Osteoblast (primary cell): ENCODE data around the gene OTOA. TPM values are rescaled to one million over a fixed set of nuclear protein-coding genes. Genes with fewer than 3 reads are reported as not detected.
"Not testable (repeated sequence)": the region's sequence is repeated elsewhere in the genome, so short reads cannot be mapped to it uniquely, and the experiment has no call there.

Experiments used
- DNase-seq: peaks from one replicate; pipeline ENCODE4 v3.0.0; 2011; ENCODE audit warnings: low spot score, mixed read lengths; ENCODE audit not compliant: insufficient read length; ENCODE audit errors: missing footprints
- H2AFZ ChIP-seq: 2 replicates; pipeline ENCODE4 v1.6.0; 2011; ENCODE audit warnings: mild to moderate bottlenecking, low read length
- H3K27ac ChIP-seq: 2 replicates; pipeline ENCODE4 v1.5.1; 2011; ENCODE audit warnings: mild to moderate bottlenecking, low read depth, low read length, moderate library complexity
- H3K27me3 ChIP-seq: 2 replicates; pipeline ENCODE4 v1.6.0; 2012; ENCODE audit warnings: mild to moderate bottlenecking, control low read depth, inconsistent platforms, low read length, moderate library complexity; ENCODE audit not compliant: insufficient read depth
- H3K36me3 ChIP-seq: 2 replicates; pipeline ENCODE4 v1.5.1; 2011; ENCODE audit warnings: mild to moderate bottlenecking, low read length, control low read depth, moderate library complexity; ENCODE audit not compliant: insufficient read depth
- H3K4me1 ChIP-seq: 2 replicates; pipeline ENCODE4 v1.5.1; 2011; ENCODE audit warnings: mild to moderate bottlenecking, low read length, control low read depth, moderate library complexity; ENCODE audit not compliant: insufficient read depth
- H3K4me2 ChIP-seq: 2 replicates; pipeline ENCODE4 v1.6.0; 2011; ENCODE audit warnings: mild to moderate bottlenecking, low read length; ENCODE audit not compliant: insufficient read depth
- H3K4me3 ChIP-seq: fragments of 200-600 bp; sonication (generic); 3 replicates; pipeline ENCODE4 v1.5.1; 2012; ENCODE audit warnings: mild to moderate bottlenecking, low read length, inconsistent platforms; ENCODE audit not compliant: insufficient read depth
- H3K79me2 ChIP-seq: 2 replicates; pipeline ENCODE4 v1.6.0; 2012; ENCODE audit warnings: mild to moderate bottlenecking, low read length, control low read depth, inconsistent platforms; ENCODE audit not compliant: insufficient read depth
- H3K9me3 ChIP-seq: 2 replicates; pipeline ENCODE4 v1.5.1; 2011; ENCODE audit warnings: low read depth, low read length, control low read depth
- H4K20me1 ChIP-seq: 2 replicates; pipeline ENCODE4 v1.6.0; 2012; ENCODE audit warnings: mild to moderate bottlenecking, low read length, control low read depth; ENCODE audit not compliant: insufficient read depth
- CTCF ChIP-seq: IDR thresholded peaks from 2 replicates; pipeline ENCODE4 v1.5.1; 2011; ENCODE audit warnings: mild to moderate bottlenecking, low read depth, low read length, moderate library complexity; ENCODE audit errors: extremely low read depth
- small RNA-seq: library from RNA; depleted of rRNA; stranded (forward); fragments of <200 nt; gene quantifications from one replicate; pipeline ENCODE3, GENCODE V24; 2012
- total RNA-seq: library from RNA; depleted of rRNA; stranded (reverse); fragments of >200 nt; gene quantifications from 2 replicates; pipeline ENCODE4 v1.2.3, GENCODE V29; 2012

OTOA gene
- total RNA-seq, 1 donor, result under 0.01 TPM

GRCh38 chr16:21801538-21802374, 138.0 kb downstream of the OTOA start:
- not testable (repeated sequence) for DNase-seq, H3K4me2 ChIP-seq, H4K20me1 ChIP-seq, H3K79me2 ChIP-seq, H3K9me3 ChIP-seq, H2AFZ ChIP-seq, H3K4me1 ChIP-seq, H3K36me3 ChIP-seq, H3K27ac ChIP-seq, H3K4me3 ChIP-seq, H3K27me3 ChIP-seq
- TF ChIP-seq CTCF, result peak; percentile 48

GRCh38 chr16:21802375-21802663, 138.6 kb downstream of the OTOA start:
- DNase-seq, H3K9me3 ChIP-seq, H3K4me1 ChIP-seq, H3K4me2 ChIP-seq, H4K20me1 ChIP-seq, H3K4me3 ChIP-seq, H2AFZ ChIP-seq, H3K79me2 ChIP-seq, H3K27me3 ChIP-seq, H3K36me3 ChIP-seq, H3K27ac ChIP-seq: not testable (repeated sequence)

Small RNA genes within 50 kb of the gene (small RNA-seq; reads per million reads assigned to genes)
- gene RNU6-1005P (not detected), gene RNU6-196P (not detected)

Other genes starting within 250 kb of the OTOA start
- gene METTL9, start 64.4 kb upstream of the OTOA start, total RNA-seq, result 170 and 210 TPM in 2 replicates
- under 0.01 and 0.36 TPM in 2 replicates for gene IGSF6, start 11.4 kb upstream of the OTOA start, total RNA-seq
- 42.7 and 77.5 TPM in 2 replicates for gene NPIPB4, start 193.8 kb downstream of the OTOA start, total RNA-seq